ENCODE measurements around the gene ZNF532.
"Not testable (repeated sequence)": the region's sequence is repeated elsewhere in the genome, so short reads cannot be mapped to it uniquely, and the experiment has no call there.

Gene ZNF532

GRCh38 chr18:58864146-58865032, at the start of gene ZNF532:
ZNF532 (plus strand) TSS chr18:58864877. CDS start in a region left out here.
- DNase-seq: peak; percentile 88

- no peak for DNase-seq
These were observed 45.6 kb upstream of the ZNF532 start for GRCh38 chr18:58819051-58819450.

- no peak for DNase-seq
These were observed 44.4 kb upstream of the ZNF532 start for GRCh38 chr18:58820251-58820650.

GRCh38 chr18:58822944-58823343, 41.7 kb upstream of the ZNF532 start:
- no peak for DNase-seq

- no peak for DNase-seq
These were observed 41.3 kb upstream of the ZNF532 start for GRCh38 chr18:58823412-58823811.

GRCh38 chr18:58826926-58827325, 37.8 kb upstream of the ZNF532 start:
- not testable (repeated sequence) for DNase-seq

- DNase-seq: no peak
These were observed 37.2 kb upstream of the ZNF532 start for GRCh38 chr18:58827428-58827827.

- no peak for DNase-seq
These were observed 36.8 kb upstream of the ZNF532 start for GRCh38 chr18:58827886-58828285.

GRCh38 chr18:58828399-58829121, 36.1 kb upstream of the ZNF532 start:
- no peak for DNase-seq

GRCh38 chr18:58829263-58829662, 35.4 kb upstream of the ZNF532 start:
- no peak for DNase-seq

GRCh38 chr18:58829886-58830285, 34.8 kb upstream of the ZNF532 start:
- DNase-seq: not testable (repeated sequence)

GRCh38 chr18:58831606-58832005, 33.1 kb upstream of the ZNF532 start:
- no peak for DNase-seq

- DNase-seq: no peak
These were observed 26.4 kb upstream of the ZNF532 start for GRCh38 chr18:58838165-58838860.

GRCh38 chr18:58838946-58839345, 25.7 kb upstream of the ZNF532 start:
- no peak for DNase-seq

GRCh38 chr18:58842978-58843687, 21.5 kb upstream of the ZNF532 start:
- peak; percentile 52 for DNase-seq

GRCh38 chr18:58843688-58844035, 21.0 kb upstream of the ZNF532 start:
- no peak for DNase-seq

GRCh38 chr18:58844871-58845270, 19.8 kb upstream of the ZNF532 start:
- DNase-seq: no peak

- peak; percentile 11 for DNase-seq
These were observed 18.6 kb upstream of the ZNF532 start for GRCh38 chr18:58845928-58846724.

GRCh38 chr18:58847383-58848071, 17.1 kb upstream of the ZNF532 start:
- DNase-seq: peak; percentile 81

GRCh38 chr18:58848685-58849084, 16.0 kb upstream of the ZNF532 start:
- DNase-seq: no peak

- DNase-seq: no peak
These were observed 13.7 kb upstream of the ZNF532 start for GRCh38 chr18:58850786-58851469.

All from retina (tissue), 1 donor.